Left lung (tissue), 10 donors: ENCODE data around the gene SCN11A. TPM values are rescaled to one million over a fixed set of nuclear protein-coding genes. Genes with fewer than 3 reads are reported as not detected.

Experiments used
- ATAC-seq: fragments of 200-7000 bp; cut with Tn5 transposase; one replicate; pipeline ENCODE4 v1.9.1; 2020; ENCODE audit warnings: moderate library complexity
- DNase-seq, 4 donors: peaks; one replicate each; pipeline ENCODE4 v3.0.0-alpha.2; 2013 to 2020
- H3K27ac ChIP-seq, 2 donors: fragments of 200-600 bp; sonication (generic) in 1 of 2; one replicate each; pipeline versions ENCODE4 v1.5.0 to v1.8.0; 2020 to 2021
- H3K27me3 ChIP-seq, 2 donors: fragments of 200-600 bp; sonication (generic) in 1 of 2; one replicate each; pipeline versions ENCODE4 v1.5.0 to v1.8.0; 2020 to 2021
- H3K36me3 ChIP-seq, 2 donors: fragments of 200-600 bp; sonication (generic) in 1 of 2; one replicate each; pipeline versions ENCODE4 v1.5.0 to v1.8.0; 2020 to 2021
- H3K4me1 ChIP-seq, 2 donors: fragments of 200-600 bp; one replicate each; pipeline ENCODE4 v1.8.0; 2021
- H3K4me3 ChIP-seq, 2 donors: fragments of 200-600 bp; sonication (generic) in 1 of 2; one replicate each; pipeline versions ENCODE4 v1.5.0 to v1.8.0; 2020 to 2021; ENCODE audit warnings: mild to moderate bottlenecking in 1 of 2
- H3K9me3 ChIP-seq, 2 donors: fragments of 200-600 bp; sonication (generic) in 1 of 2; one replicate each; pipeline versions ENCODE4 v1.5.0 to v1.8.0; 2020 to 2021
- intact Hi-C, 2 donors: fragments of 100-400 bp; cut with DNase I; formaldehyde crosslinking; loops; one replicate each; pipeline versions ENCODE4 v1.11.2 to v1.14.2; 2022
- polyA plus RNA-seq, 6 donors: library from polyadenylated mRNA; unstranded; fragments of 120-200 nt; gene quantifications; one replicate each; pipeline ENCODE4 v1.2.1, GENCODE V29; 2013; ENCODE audit not compliant: insufficient read length in 6 of 6
- total RNA-seq, 2 donors: library from RNA; stranded (reverse); fragmentation: NEBNext Ultra II Directional; extraction: Animal tissue kit (Norgen Biotek cat#: 25700); gene quantifications; one replicate each; pipeline ENCODE4 v1.2.1, GENCODE V29; 2021
- TF ChIP-seq, protein P1 (sequence below), 2 donors: fragments of 200-600 bp; sonication (generic) in 1 of 2; IDR thresholded peaks; one replicate each; pipeline versions ENCODE4 v1.5.0 to v1.8.0; 2021; ENCODE audit warnings: antibody characterized with exemption in 2 of 2
- donor health status: DM: no; HTN: yes; CAD: no.
- donor health status: DM: no; HTN: no; CAD: no.

SCN11A gene
- total and polyA plus RNA-seq, 8 donors: 0.06 to 1.3 (median 0.81) TPM

DNA sequence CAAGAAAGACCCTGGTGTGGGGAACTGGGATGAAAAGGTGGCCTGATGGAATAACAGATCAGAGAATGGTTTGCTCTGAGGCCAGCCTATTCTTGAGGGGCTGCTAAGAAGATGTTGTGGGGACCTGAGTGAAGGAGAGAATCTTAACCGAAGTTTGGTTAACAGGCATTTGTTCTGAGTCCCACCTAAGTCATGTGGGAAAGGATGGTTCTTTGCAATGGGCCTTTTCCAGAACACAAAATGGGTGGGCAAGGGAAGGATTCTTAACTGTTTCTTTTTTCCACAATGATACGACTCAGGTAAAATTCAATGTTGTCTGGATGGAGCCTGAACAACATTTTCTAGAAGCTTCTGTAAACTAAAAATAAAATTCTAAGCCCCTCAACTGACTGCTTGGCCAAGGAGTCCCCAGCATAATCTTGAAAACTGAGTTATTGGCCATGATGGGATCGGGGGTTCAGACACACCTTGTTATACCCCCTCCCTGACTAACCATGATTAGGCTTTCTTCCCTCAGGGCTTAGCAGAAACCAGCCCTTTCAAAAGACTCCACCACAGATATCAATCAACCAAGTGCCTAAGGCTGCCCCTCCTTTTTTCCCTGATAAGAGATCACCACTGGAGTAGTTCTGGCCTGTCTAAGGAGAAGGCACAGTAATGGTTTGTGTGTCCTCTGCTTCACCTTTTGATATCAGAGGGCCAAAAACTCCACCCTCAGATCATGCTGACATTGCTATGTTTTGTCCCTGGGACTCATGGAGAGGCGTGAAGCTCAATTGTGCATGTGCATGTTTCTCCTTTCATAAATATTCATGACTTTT is 30.1 kb downstream of the SCN11A start:
- no peaks in the 10 kb centered on the region for H3K4me1 ChIP-seq
- no peak overlapping the region for H3K4me3 ChIP-seq
- intact Hi-C loops: no loop called here
- DNase-seq: no peak
- TF ChIP-seq, protein P1, sequence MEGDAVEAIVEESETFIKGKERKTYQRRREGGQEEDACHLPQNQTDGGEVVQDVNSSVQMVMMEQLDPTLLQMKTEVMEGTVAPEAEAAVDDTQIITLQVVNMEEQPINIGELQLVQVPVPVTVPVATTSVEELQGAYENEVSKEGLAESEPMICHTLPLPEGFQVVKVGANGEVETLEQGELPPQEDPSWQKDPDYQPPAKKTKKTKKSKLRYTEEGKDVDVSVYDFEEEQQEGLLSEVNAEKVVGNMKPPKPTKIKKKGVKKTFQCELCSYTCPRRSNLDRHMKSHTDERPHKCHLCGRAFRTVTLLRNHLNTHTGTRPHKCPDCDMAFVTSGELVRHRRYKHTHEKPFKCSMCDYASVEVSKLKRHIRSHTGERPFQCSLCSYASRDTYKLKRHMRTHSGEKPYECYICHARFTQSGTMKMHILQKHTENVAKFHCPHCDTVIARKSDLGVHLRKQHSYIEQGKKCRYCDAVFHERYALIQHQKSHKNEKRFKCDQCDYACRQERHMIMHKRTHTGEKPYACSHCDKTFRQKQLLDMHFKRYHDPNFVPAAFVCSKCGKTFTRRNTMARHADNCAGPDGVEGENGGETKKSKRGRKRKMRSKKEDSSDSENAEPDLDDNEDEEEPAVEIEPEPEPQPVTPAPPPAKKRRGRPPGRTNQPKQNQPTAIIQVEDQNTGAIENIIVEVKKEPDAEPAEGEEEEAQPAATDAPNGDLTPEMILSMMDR (IDR thresholded peaks at IDR 0.05): no peak
- no peaks in the 10 kb centered on the region for H3K9me3 ChIP-seq
- ATAC-seq: no peak
- H3K36me3 ChIP-seq: no peaks in the 10 kb centered on the region
- H3K27ac ChIP-seq: no peak overlapping the region
- H3K27me3 ChIP-seq: no peaks in the 10 kb centered on the region

DNA sequence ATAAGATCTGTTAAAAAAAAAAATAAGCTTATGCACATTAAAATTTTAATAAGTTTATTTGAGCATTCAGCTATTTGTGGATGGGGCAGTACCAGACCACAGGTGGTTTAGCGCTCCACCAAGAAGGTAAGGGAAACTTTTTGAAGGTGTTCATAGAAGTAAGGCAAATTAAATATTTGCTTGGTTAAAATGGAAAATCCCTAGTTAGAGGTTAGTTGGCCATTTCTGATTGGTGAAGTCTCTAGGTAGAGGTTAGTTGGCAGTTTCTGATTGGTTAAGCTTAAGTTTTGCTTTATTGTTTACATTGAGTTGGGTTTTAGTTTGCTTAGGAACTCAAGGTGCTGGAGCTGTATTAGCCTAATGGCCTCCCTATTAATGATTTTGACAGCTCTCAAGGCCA is 30.7 kb downstream of the SCN11A start:
- H3K9me3 ChIP-seq: no peaks in the 10 kb centered on the region
- no peaks in the 10 kb centered on the region for H3K4me1 ChIP-seq
- no peak overlapping the region for H3K4me3 ChIP-seq
- no peaks in the 10 kb centered on the region for H3K36me3 ChIP-seq
- H3K27ac ChIP-seq: no peak overlapping the region
- DNase-seq (no peak), ATAC-seq (no peak)
- TF ChIP-seq, protein P1 (IDR thresholded peaks at IDR 0.05): no peak
- intact Hi-C loops: no loop called here
- H3K27me3 ChIP-seq: no peaks in the 10 kb centered on the region

DNA sequence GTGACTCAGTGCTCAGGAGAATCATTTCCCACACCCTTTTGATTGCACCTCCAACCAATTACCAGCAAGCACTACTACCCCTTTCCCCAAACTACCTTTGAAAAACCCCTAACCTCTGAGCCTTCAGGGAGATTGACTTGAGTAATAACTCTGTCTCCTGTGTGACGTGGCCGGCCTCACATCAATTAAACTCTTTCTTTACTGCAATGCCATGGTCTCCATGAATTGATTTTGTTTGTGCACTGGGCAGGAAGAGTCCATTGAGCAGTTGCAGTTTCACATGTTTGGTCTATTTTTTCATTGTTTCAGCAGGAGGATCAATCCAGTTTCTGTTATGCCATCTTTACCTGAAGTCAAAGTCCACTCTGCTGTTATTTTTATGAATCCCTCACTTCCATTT is 32.4 kb downstream of the SCN11A start:
- Histone ChIP-seq H3K4me3 (no peak overlapping the region), H3K27me3 (no peaks in the 10 kb centered on the region), H3K36me3 (no peaks in the 10 kb centered on the region), H3K27ac (no peak overlapping the region), H3K4me1 (no peaks in the 10 kb centered on the region), H3K9me3 (no peaks in the 10 kb centered on the region)
- ATAC-seq (no peak), DNase-seq (no peak)
- intact Hi-C loops: no loop called here
- TF ChIP-seq, protein P1 (IDR thresholded peaks at IDR 0.05): no peak

DNA sequence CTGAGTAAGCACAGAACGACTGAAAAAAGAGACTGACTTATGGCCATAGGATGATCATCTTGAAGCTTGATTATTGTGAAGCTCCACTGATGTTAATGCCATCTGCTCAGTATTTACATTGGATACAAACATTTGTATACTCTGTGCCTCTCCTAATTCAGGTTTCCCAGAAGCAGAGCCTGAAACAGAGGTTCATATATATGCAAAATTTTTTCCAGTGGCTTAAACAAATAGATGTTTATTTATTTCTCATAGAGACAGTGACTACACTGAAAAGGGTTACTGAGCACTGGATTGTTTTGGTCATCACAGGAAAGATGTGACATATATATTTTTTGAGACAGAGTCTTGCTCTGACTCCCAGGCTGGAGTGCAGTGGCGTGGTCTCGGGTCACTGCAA is 36.3 kb downstream of the SCN11A start:
- intact Hi-C loops: no loop called here
- H3K27me3 ChIP-seq: no peaks in the 10 kb centered on the region
- H3K27ac ChIP-seq: no peak overlapping the region
- ATAC-seq (no peak), DNase-seq (no peak)
- H3K4me1 ChIP-seq: no peaks in the 10 kb centered on the region
- no peak overlapping the region for H3K4me3 ChIP-seq
- H3K36me3 ChIP-seq: no peaks in the 10 kb centered on the region
- TF ChIP-seq, protein P1 (IDR thresholded peaks at IDR 0.05): no peak
- H3K9me3 ChIP-seq: no peaks in the 10 kb centered on the region

DNA sequence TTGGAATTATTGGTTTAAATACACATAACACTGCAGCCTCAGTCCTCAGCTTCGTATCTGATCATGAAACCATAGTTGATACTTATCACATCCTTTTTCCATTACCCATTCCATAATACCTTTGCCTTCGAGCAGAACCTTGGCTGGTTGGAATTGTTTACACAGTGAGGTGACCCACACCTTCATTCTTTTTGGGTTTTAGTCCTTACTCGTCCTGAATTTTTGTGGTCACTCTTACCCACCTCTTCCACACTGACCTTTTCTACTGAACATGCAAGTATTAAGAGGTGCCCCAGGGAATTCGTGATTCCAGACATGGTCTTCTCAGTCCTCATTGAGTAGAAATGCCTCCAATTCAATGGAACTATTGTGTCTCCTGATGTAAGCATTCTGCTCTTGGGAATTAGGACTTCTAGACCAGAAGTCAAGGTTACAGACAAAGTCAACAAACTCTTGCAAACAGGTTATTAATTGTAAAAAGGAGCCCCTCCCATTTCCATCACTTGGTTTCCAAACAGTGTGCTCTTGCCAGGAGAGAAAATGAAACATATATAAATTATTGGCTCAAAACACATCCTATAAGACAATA is 37.7 kb downstream of the SCN11A start:
- no peak for DNase-seq
- Histone ChIP-seq H3K4me3 (no peak overlapping the region), H3K9me3 (peaks cover 0 to 4% of the 10 kb centered on the region in 2 donors), H3K36me3 (no peaks in the 10 kb centered on the region), H3K27ac (no peak overlapping the region), H3K4me1 (no peaks in the 10 kb centered on the region), H3K27me3 (no peaks in the 10 kb centered on the region)
- no peak for ATAC-seq
- intact Hi-C loops: no loop called here
- TF ChIP-seq, protein P1 (IDR thresholded peaks at IDR 0.05): no peak
